ENCODE results near the gene FGF1.

Gene FGF1

GRCh38 chr5:142685418-142686209 lies at the start of gene FGF1:
Gene FGF1 (minus strand): TSS chr5:142686090. CDS start chr5:142614127, 71,963 bp downstream.
- no peak for DNase-seq (ENCODE audit: low spot score)
- in situ Hi-C loops (cut with MboI; ENCODE audit: low pct_unique_long_range_greater_than_20kb, low sequenced_read_pairs, unreplicated experiment): no loop called here
- no peak for TF ChIP-seq CTCF (IDR thresholded peaks at IDR 0.05; ENCODE audit: extremely low read depth, insufficient read depth, missing control alignments)

- in situ Hi-C loops (cut with MboI; ENCODE audit: low pct_unique_long_range_greater_than_20kb, low sequenced_read_pairs, unreplicated experiment): loop anchor here (25.0 kb wide), 1 partner anchor 135 kb away; no protein-coding TSS in a partner anchor
- DNase-seq (ENCODE audit: low spot score): no peak
- no peak for TF ChIP-seq CTCF (IDR thresholded peaks at IDR 0.05; ENCODE audit: extremely low read depth, insufficient read depth, missing control alignments)
These were observed 41.8 kb upstream of the FGF1 start for GRCh38 chr5:142727735-142728047.

GRCh38 chr5:142726188-142726731 lies 40.4 kb upstream of the FGF1 start:
- DNase-seq (ENCODE audit: low spot score): no peak
- in situ Hi-C loops (cut with MboI; ENCODE audit: low pct_unique_long_range_greater_than_20kb, low sequenced_read_pairs, unreplicated experiment): loop anchor here (25.0 kb wide), 1 partner anchor 136 kb away; no protein-coding TSS in a partner anchor
- TF ChIP-seq CTCF (IDR thresholded peaks at IDR 0.05; ENCODE audit: extremely low read depth, insufficient read depth, missing control alignments): no peak

GRCh38 chr5:142725231-142726187 lies 39.6 kb upstream of the FGF1 start:
- TF ChIP-seq CTCF (IDR thresholded peaks at IDR 0.05; ENCODE audit: extremely low read depth, insufficient read depth, missing control alignments): no peak
- in situ Hi-C loops (cut with MboI; ENCODE audit: low pct_unique_long_range_greater_than_20kb, low sequenced_read_pairs, unreplicated experiment): loop anchor here (25.0 kb wide), 1 partner anchor 137 kb away; no protein-coding TSS in a partner anchor
- DNase-seq (ENCODE audit: low spot score): no peak

GRCh38 chr5:142724821-142725220 lies 38.9 kb upstream of the FGF1 start:
- in situ Hi-C loops (cut with MboI; ENCODE audit: low pct_unique_long_range_greater_than_20kb, low sequenced_read_pairs, unreplicated experiment): loop anchor here (25.0 kb wide), 1 partner anchor 137 kb away; no protein-coding TSS in a partner anchor
- no peak for TF ChIP-seq CTCF (IDR thresholded peaks at IDR 0.05; ENCODE audit: extremely low read depth, insufficient read depth, missing control alignments)

GRCh38 chr5:142722896-142723295 lies 37.0 kb upstream of the FGF1 start:
- no peak for TF ChIP-seq CTCF (IDR thresholded peaks at IDR 0.05; ENCODE audit: extremely low read depth, insufficient read depth, missing control alignments)
- no peak for DNase-seq (ENCODE audit: low spot score)
- in situ Hi-C loops (cut with MboI; ENCODE audit: low pct_unique_long_range_greater_than_20kb, low sequenced_read_pairs, unreplicated experiment): no loop called here

More at GRCh38 chr5:142724821-142725220, 38.9 kb upstream of the FGF1 start:
- no peak for DNase-seq (ENCODE audit: low spot score)
